ENCODE data around the gene ABCC9.
A peak's percentile ranks its signal among the peaks of the same experiment; 100 is the strongest.

Gene ABCC9
- long read RNA-seq = 0 reads

DNA sequence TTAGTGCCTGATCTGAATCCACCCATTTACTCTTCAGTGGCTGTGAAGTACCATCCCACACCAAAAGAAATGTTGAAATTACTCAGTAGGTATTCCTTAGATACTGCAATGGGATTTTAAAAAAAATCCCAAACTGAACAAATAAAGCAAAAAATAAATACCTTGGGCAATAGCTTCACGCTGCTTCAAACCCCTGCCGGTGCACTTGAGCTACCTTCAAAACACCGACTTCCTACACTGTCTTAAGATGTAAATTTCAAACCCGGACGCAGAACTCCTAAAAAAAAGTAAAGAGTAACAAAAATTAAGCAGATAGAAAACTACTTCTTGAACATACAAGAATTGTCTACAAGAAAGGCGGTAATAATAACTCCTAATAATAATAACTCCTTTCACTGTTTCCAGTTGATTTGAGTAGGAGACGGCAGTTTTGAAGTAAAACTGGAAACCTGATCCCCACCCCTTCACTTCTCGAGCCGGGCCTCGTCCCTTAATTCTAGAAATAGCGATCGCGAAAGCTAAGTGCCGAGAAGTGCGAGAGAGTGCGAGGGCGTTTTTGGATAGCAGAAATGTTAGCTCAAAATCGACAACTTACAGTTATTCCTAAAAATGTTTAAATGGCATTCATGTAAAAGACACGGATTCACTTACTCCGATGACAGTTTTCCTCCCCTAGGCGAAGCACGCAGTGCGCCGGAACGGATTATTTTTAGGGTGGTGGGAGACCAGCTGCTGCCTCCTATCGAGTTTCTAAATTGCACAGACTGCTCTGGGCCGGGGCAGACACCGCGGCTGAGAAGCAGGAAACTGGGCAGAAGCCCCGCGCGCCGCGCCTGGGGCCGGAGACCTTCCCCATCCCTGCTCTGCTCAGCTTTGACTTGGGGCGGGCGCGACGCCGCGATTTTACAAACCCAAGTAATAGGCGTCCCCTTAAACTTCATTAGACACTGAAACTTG, at the start of gene ABCC9:
Gene ABCC9, minus strand, starts transcription at position 878 of the 957 bp plus-strand sequence. CDS start 4,752 bp downstream, outside the sequence.
- no peak for TF ChIP-seq GABPA (IDR thresholded peaks at IDR 0.05; ENCODE audit: low read depth)
- TF ChIP-seq, protein P1, sequence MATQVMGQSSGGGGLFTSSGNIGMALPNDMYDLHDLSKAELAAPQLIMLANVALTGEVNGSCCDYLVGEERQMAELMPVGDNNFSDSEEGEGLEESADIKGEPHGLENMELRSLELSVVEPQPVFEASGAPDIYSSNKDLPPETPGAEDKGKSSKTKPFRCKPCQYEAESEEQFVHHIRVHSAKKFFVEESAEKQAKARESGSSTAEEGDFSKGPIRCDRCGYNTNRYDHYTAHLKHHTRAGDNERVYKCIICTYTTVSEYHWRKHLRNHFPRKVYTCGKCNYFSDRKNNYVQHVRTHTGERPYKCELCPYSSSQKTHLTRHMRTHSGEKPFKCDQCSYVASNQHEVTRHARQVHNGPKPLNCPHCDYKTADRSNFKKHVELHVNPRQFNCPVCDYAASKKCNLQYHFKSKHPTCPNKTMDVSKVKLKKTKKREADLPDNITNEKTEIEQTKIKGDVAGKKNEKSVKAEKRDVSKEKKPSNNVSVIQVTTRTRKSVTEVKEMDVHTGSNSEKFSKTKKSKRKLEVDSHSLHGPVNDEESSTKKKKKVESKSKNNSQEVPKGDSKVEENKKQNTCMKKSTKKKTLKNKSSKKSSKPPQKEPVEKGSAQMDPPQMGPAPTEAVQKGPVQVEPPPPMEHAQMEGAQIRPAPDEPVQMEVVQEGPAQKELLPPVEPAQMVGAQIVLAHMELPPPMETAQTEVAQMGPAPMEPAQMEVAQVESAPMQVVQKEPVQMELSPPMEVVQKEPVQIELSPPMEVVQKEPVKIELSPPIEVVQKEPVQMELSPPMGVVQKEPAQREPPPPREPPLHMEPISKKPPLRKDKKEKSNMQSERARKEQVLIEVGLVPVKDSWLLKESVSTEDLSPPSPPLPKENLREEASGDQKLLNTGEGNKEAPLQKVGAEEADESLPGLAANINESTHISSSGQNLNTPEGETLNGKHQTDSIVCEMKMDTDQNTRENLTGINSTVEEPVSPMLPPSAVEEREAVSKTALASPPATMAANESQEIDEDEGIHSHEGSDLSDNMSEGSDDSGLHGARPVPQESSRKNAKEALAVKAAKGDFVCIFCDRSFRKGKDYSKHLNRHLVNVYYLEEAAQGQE (IDR thresholded peaks at IDR 0.05; ENCODE audit: insufficient replicate concordance, low read depth) = no peak
- TF ChIP-seq, protein P2, sequence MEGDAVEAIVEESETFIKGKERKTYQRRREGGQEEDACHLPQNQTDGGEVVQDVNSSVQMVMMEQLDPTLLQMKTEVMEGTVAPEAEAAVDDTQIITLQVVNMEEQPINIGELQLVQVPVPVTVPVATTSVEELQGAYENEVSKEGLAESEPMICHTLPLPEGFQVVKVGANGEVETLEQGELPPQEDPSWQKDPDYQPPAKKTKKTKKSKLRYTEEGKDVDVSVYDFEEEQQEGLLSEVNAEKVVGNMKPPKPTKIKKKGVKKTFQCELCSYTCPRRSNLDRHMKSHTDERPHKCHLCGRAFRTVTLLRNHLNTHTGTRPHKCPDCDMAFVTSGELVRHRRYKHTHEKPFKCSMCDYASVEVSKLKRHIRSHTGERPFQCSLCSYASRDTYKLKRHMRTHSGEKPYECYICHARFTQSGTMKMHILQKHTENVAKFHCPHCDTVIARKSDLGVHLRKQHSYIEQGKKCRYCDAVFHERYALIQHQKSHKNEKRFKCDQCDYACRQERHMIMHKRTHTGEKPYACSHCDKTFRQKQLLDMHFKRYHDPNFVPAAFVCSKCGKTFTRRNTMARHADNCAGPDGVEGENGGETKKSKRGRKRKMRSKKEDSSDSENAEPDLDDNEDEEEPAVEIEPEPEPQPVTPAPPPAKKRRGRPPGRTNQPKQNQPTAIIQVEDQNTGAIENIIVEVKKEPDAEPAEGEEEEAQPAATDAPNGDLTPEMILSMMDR (IDR thresholded peaks at IDR 0.05; ENCODE audit: insufficient read depth, low read length) = no peak
- TF ChIP-seq POLR2AphosphoS5 (IDR thresholded peaks at IDR 0.05; ENCODE audit: low read depth) = no peak
- TF ChIP-seq SPI1 (IDR thresholded peaks at IDR 0.05; ENCODE audit: borderline replicate concordance, low read depth) = no peak
- Histone ChIP-seq H3K27me3 (ENCODE audit: insufficient read depth, poor library complexity, severe bottlenecking) (peaks cover 33% of the 10 kb centered on the region), H3K27ac (replicated peaks) (no peak within 1 kb of the TSS), H3K4me3 (replicated peaks; ENCODE audit: insufficient read depth, low read length) (no peak within 1 kb of the TSS)
- DNase-seq (ENCODE audit: low read depth in 1 of 2, low spot score in 1 of 2) = no peak

DNA sequence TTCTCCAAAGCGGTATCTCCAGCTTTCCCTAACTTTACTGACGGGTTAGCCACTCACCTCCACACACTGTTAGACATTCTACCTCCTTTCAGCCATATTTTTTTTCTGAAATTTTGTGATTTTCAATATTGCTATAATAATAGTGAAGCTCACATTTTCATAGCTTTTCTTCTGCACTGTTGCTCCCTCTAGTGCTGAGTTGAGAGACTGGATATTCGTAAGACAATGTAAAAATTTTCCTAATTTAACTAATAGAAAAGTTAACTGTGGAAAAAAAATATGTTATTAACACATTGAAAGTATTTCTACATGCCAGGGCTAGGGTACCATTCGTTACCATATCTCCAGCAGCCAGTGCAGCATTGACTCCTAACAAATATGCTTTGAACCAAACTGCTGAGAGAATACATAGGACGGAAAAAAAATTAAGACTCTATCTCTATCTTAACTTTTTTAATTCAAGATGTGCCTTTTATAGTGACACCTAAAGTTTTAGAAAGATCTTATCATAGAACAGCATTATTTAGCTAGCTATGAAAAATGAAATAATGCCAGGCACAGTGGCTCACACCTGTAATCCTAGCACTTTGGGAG, 48.7 kb upstream of the ABCC9 start:
- DNase-seq (ENCODE audit: low read depth in 1 of 2, low spot score in 1 of 2) = peak in 1 of 2 experiments; percentile 3
- H3K27me3 ChIP-seq (ENCODE audit: insufficient read depth, poor library complexity, severe bottlenecking) = no peaks in the 10 kb centered on the region
- no peak overlapping the region for H3K27ac ChIP-seq (replicated peaks)
- no peak overlapping the region for H3K4me3 ChIP-seq (replicated peaks; ENCODE audit: insufficient read depth, low read length)
- TF ChIP-seq GABPA (IDR thresholded peaks at IDR 0.05; ENCODE audit: low read depth) (no peak), SPI1 (IDR thresholded peaks at IDR 0.05; ENCODE audit: borderline replicate concordance, low read depth) (no peak), POLR2AphosphoS5 (IDR thresholded peaks at IDR 0.05; ENCODE audit: low read depth) (no peak)
- TF ChIP-seq, protein P1 (IDR thresholded peaks at IDR 0.05; ENCODE audit: insufficient replicate concordance, low read depth) = no peak
- TF ChIP-seq, protein P2 (IDR thresholded peaks at IDR 0.05; ENCODE audit: insufficient read depth, low read length) = no peak

DNA sequence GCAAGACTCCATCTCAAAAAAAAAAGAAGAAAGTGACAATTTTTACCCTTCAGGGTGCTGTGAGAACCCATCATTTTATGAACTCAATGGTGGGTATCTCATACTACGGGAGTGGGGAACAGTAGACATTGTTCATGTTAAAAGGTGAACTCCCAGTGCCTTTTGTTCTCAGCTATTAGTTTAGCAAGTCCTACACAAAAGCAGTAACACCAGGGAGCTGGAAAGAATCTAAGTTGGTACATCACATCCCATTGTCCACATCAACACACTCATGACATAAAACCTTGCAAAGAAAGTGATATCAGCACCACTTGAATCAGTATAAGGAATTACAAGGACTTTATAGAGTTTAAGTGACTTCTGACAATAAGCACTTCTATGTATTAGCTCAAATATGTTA, 47.4 kb upstream of the ABCC9 start:
- H3K4me3 ChIP-seq (replicated peaks; ENCODE audit: insufficient read depth, low read length) = no peak overlapping the region
- DNase-seq (ENCODE audit: low read depth in 1 of 2, low spot score in 1 of 2) = no peak
- no peak overlapping the region for H3K27ac ChIP-seq (replicated peaks)
- TF ChIP-seq, protein P1 (IDR thresholded peaks at IDR 0.05; ENCODE audit: insufficient replicate concordance, low read depth) = no peak
- TF ChIP-seq POLR2AphosphoS5 (IDR thresholded peaks at IDR 0.05; ENCODE audit: low read depth) (no peak), GABPA (IDR thresholded peaks at IDR 0.05; ENCODE audit: low read depth) (no peak), SPI1 (IDR thresholded peaks at IDR 0.05; ENCODE audit: borderline replicate concordance, low read depth) (no peak)
- TF ChIP-seq, protein P2 (IDR thresholded peaks at IDR 0.05; ENCODE audit: insufficient read depth, low read length) = no peak
- H3K27me3 ChIP-seq (ENCODE audit: insufficient read depth, poor library complexity, severe bottlenecking) = no peaks in the 10 kb centered on the region

Data from HL-60 (cell line).